GM12801 (cell line): ENCODE data around the gene STARD3.

Experiments used
- CTCF ChIP-seq: IDR thresholded peaks from one replicate; pipeline ENCODE4 v1.5.1; 2011; ENCODE audit warnings: control low read depth; ENCODE audit not compliant: insufficient read length; ENCODE audit errors: extremely low read depth

The STARD3 gene

GRCh38 chr17:39640591-39641031 lies 3.7 kb downstream of the STARD3 start:
- TF ChIP-seq CTCF = no peak

GRCh38 chr17:39641097-39641496 lies 4.2 kb downstream of the STARD3 start:
- no peak for TF ChIP-seq CTCF

GRCh38 chr17:39641883-39642282 lies 4.9 kb downstream of the STARD3 start:
- no peak for TF ChIP-seq CTCF

- TF ChIP-seq CTCF = no peak
Observed at GRCh38 chr17:39642291-39643074, 5.5 kb downstream of the STARD3 start.

GRCh38 chr17:39643271-39643670 lies 6.3 kb downstream of the STARD3 start:
- no peak for TF ChIP-seq CTCF

GRCh38 chr17:39647256-39647655 lies 10.3 kb downstream of the STARD3 start:
- no peak for TF ChIP-seq CTCF

- TF ChIP-seq CTCF = no peak
Observed at GRCh38 chr17:39648616-39649366, 11.8 kb downstream of the STARD3 start.
